Body of pancreas (tissue), 4 donors: ENCODE data around the gene SH3BP4.

Source experiments
- POLR2A ChIP-seq, 3 donors: fragments of 450-650 bp; IDR thresholded peaks; one replicate each; pipeline ENCODE4 v1.6.1; 2016; ENCODE audit warnings: antibody characterized with exemption in 3 of 3, mild to moderate bottlenecking in 2 of 3
- TF ChIP-seq, protein P1 (sequence below), 7 experiments: fragments of 450-650 bp in 4 of 7; fragments of 200-600 bp in 3 of 7; sonication (generic) in 3 of 7; IDR thresholded peaks; one replicate each; pipeline ENCODE4 v1.5.1; 2016 to 2019; ENCODE audit warnings: antibody characterized with exemption in 7 of 7

- no peak for TF ChIP-seq POLR2A (IDR thresholded peaks at IDR 0.05)
- TF ChIP-seq, protein P1, sequence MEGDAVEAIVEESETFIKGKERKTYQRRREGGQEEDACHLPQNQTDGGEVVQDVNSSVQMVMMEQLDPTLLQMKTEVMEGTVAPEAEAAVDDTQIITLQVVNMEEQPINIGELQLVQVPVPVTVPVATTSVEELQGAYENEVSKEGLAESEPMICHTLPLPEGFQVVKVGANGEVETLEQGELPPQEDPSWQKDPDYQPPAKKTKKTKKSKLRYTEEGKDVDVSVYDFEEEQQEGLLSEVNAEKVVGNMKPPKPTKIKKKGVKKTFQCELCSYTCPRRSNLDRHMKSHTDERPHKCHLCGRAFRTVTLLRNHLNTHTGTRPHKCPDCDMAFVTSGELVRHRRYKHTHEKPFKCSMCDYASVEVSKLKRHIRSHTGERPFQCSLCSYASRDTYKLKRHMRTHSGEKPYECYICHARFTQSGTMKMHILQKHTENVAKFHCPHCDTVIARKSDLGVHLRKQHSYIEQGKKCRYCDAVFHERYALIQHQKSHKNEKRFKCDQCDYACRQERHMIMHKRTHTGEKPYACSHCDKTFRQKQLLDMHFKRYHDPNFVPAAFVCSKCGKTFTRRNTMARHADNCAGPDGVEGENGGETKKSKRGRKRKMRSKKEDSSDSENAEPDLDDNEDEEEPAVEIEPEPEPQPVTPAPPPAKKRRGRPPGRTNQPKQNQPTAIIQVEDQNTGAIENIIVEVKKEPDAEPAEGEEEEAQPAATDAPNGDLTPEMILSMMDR (IDR thresholded peaks at IDR 0.05), result no peak
These were observed 27.7 kb downstream of the SH3BP4 start for GRCh38 chr2:234979204-234980167.
